DMS153 (cell line): ENCODE results near the gene ZNF775.
A peak's percentile ranks its signal among the peaks of the same experiment; 100 is the strongest.

Experiments
- DNase-seq: peaks from one replicate; lab custom pipeline; 2025; lab: John Stamatoyannopoulos, UW

Gene ZNF775

GRCh38 chr7:150368884-150369747, 10.0 kb upstream of the ZNF775 start:
- peak; percentile 47 for DNase-seq

- DNase-seq, result no peak
Observed at GRCh38 chr7:150369748-150370501, 9.2 kb upstream of the ZNF775 start.

GRCh38 chr7:150370612-150371071, 8.5 kb upstream of the ZNF775 start:
- no peak for DNase-seq

- DNase-seq, result no peak
Observed at GRCh38 chr7:150371131-150371995, 7.8 kb upstream of the ZNF775 start.

GRCh38 chr7:150371996-150372270, 7.2 kb upstream of the ZNF775 start:
- DNase-seq, result no peak

GRCh38 chr7:150372271-150373048, 6.7 kb upstream of the ZNF775 start:
- DNase-seq, result no peak

GRCh38 chr7:150373049-150373801, 5.9 kb upstream of the ZNF775 start:
- no peak for DNase-seq

- no peak for DNase-seq
Observed at GRCh38 chr7:150374026-150374425, 5.1 kb upstream of the ZNF775 start.

GRCh38 chr7:150374472-150374871, 4.7 kb upstream of the ZNF775 start:
- DNase-seq, result no peak

- DNase-seq, result no peak
Observed at GRCh38 chr7:150375662-150376521, 3.2 kb upstream of the ZNF775 start.

GRCh38 chr7:150376560-150376959, 2.6 kb upstream of the ZNF775 start:
- DNase-seq, result no peak

- no peak for DNase-seq
Observed at GRCh38 chr7:150377196-150377595, 1.9 kb upstream of the ZNF775 start.

GRCh38 chr7:150377635-150378034, 1.5 kb upstream of the ZNF775 start:
- no peak for DNase-seq

GRCh38 chr7:150378115-150378852, 846 bp upstream of the ZNF775 start:
- DNase-seq, result peak; percentile 80

- DNase-seq, result no peak
Observed at GRCh38 chr7:150379441-150380379, 580 bp downstream of the ZNF775 start.

- DNase-seq, result no peak
Observed at GRCh38 chr7:150380463-150380862, 1.3 kb downstream of the ZNF775 start.

GRCh38 chr7:150381096-150381495, 2.0 kb downstream of the ZNF775 start:
- DNase-seq, result no peak

- no peak for DNase-seq
Observed at GRCh38 chr7:150381785-150382122, 2.6 kb downstream of the ZNF775 start.
